ENCODE data around the gene ZNF600. TPM values are rescaled to one million over a fixed set of nuclear protein-coding genes. Genes with fewer than 3 reads are reported as not detected.

Gene ZNF600
- polyA plus RNA-seq, 1 donor (not counting 4 experiments of a cell fraction or from before 2014, with no cell fraction given): 7.6 TPM

- peaks cover 4% of the 10 kb centered on the region for H3K79me2 ChIP-seq (ENCODE audit: control insufficient read depth, insufficient read depth, low read length)
- H3K4me1 ChIP-seq (ENCODE audit: control insufficient read depth, extremely low read depth, insufficient read depth, low read length): no peaks in the 10 kb centered on the region
- no peak overlapping the region for H3K27ac ChIP-seq (ENCODE audit: control insufficient read depth, insufficient read depth, low read length)
- no peaks in the 10 kb centered on the region for H3K36me3 ChIP-seq (ENCODE audit: control insufficient read depth in 2 of 2, extremely low read depth in 1 of 2, insufficient read depth in 2 of 2, low read length in 2 of 2)
- no peaks in the 10 kb centered on the region for H3K9me1 ChIP-seq (ENCODE audit: control insufficient read depth, extremely low read depth, insufficient read depth, low read length)
- H3K9me3 ChIP-seq (ENCODE audit: control insufficient read depth, low read depth, low read length): no peaks in the 10 kb centered on the region
- FAIRE-seq (no peak), DNase-seq (ENCODE audit: low read depth, low spot score) (no peak)
- no peak overlapping the region for H3K9ac ChIP-seq (ENCODE audit: control insufficient read depth, extremely low read depth, insufficient read depth, low read length)
- TF ChIP-seq CTCF (optimal IDR thresholded peaks at IDR 0.05 in 1 of 3, IDR thresholded peaks at IDR 0.05 in 1 of 3, conservative IDR thresholded peaks at IDR 0.05 in 1 of 3; ENCODE audit: extremely low read depth in 1 of 3, insufficient read depth in 2 of 3, low read length in 3 of 3) (no peak), EZH2 (IDR thresholded peaks at IDR 0.05; ENCODE audit: low read length) (no peak)
- no peaks in the 10 kb centered on the region for H4K20me1 ChIP-seq (ENCODE audit: control insufficient read depth, extremely low read depth, insufficient read depth, low read length)
- no peaks in the 10 kb centered on the region for H3K27me3 ChIP-seq (ENCODE audit: control insufficient read depth, extremely low read depth, insufficient read depth, low read length)
- no peak overlapping the region for H3K4me2 ChIP-seq (ENCODE audit: control insufficient read depth, extremely low read depth, insufficient read depth, low read depth, low read length)
- dilution Hi-C loops (cut with MboI; ENCODE audit: extremely low pct_ligation_motif_present, low sequenced_read_pairs): no loop called here
- H2AFZ ChIP-seq (ENCODE audit: control insufficient read depth, low read length): no peak overlapping the region
- H3K4me3 ChIP-seq (ENCODE audit: control insufficient read depth in 2 of 3, extremely low read depth in 1 of 3, insufficient read depth in 2 of 3, low read depth in 1 of 3, low read length in 3 of 3): no peak overlapping the region
Observed at GRCh38 chr19:52735734-52736133, 50.9 kb downstream of the ZNF600 start.

DNA sequence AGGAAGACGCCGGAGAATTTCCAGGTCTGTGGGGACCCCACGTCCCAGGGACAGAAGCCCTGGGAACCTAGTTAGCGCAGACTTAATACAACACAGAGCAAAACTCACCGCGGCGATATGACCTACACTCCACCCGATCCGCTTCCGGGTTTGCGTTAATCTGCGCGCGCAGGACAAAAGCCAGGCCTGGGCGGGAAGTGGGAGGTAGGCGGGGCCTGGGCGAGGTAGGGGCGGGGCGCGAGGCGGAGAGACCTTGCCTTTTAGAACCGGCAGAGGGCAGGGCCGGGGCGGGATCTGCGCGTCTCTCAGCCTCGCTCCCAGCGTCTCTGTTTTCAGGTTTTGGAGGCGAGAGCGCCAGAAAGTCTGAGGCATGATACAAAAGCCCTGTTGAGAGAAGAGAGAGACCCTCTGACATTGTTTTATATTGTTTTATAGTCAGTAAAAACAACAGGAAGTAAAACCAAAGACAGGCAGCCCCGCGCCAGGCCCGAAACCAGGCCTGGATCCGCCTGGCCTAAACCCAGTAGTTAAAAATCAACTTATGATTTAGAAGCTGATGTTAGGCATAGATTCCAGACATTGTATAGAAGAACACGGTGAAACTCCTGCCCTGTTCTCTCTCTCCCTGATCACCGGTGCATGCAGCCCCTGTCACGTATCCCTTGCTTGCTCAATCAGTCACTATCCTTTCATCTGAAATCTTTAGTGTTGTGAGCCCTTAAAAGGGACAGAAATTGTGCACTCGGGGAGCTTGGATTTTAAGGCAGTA is 51.5 kb downstream of the ZNF600 start, which contains the start of gene ZNF611:
Gene ZNF611, minus strand, starts transcription at position 152 of the 769 bp plus-strand sequence. CDS start 19,150 bp downstream, outside the sequence.
- no peaks in the 10 kb centered on the region for H3K36me3 ChIP-seq (ENCODE audit: control insufficient read depth in 2 of 2, extremely low read depth in 1 of 2, insufficient read depth in 2 of 2, low read length in 2 of 2)
- no peaks in the 10 kb centered on the region for H4K20me1 ChIP-seq (ENCODE audit: control insufficient read depth, extremely low read depth, insufficient read depth, low read length)
- no peaks in the 10 kb centered on the region for H3K9me3 ChIP-seq (ENCODE audit: control insufficient read depth, low read depth, low read length)
- peak within 1 kb of the TSS; percentile 87 for H3K4me2 ChIP-seq (ENCODE audit: control insufficient read depth, extremely low read depth, insufficient read depth, low read depth, low read length)
- H3K4me3 ChIP-seq (ENCODE audit: control insufficient read depth in 2 of 3, extremely low read depth in 1 of 3, insufficient read depth in 2 of 3, low read depth in 1 of 3, low read length in 3 of 3): peak within 1 kb of the TSS; percentile 60 to 89 (median 88)
- peak within 1 kb of the TSS; percentile 95 for H2AFZ ChIP-seq (ENCODE audit: control insufficient read depth, low read length)
- H3K4me1 ChIP-seq (ENCODE audit: control insufficient read depth, extremely low read depth, insufficient read depth, low read length): no peaks in the 10 kb centered on the region
- FAIRE-seq (no peak), DNase-seq (ENCODE audit: low read depth, low spot score) (peak; percentile 82)
- no peaks in the 10 kb centered on the region for H3K27me3 ChIP-seq (ENCODE audit: control insufficient read depth, extremely low read depth, insufficient read depth, low read length)
- dilution Hi-C loops (cut with MboI; ENCODE audit: extremely low pct_ligation_motif_present, low sequenced_read_pairs): no loop called here
- H3K79me2 ChIP-seq (ENCODE audit: control insufficient read depth, insufficient read depth, low read length): peaks cover 4% of the 10 kb centered on the region
- H3K9me1 ChIP-seq (ENCODE audit: control insufficient read depth, extremely low read depth, insufficient read depth, low read length): no peaks in the 10 kb centered on the region
- peak within 1 kb of the TSS; percentile 91 for H3K27ac ChIP-seq (ENCODE audit: control insufficient read depth, insufficient read depth, low read length)
- TF ChIP-seq EZH2 (IDR thresholded peaks at IDR 0.05; ENCODE audit: low read length): no peak
- TF ChIP-seq CTCF (optimal IDR thresholded peaks at IDR 0.05 in 1 of 3, IDR thresholded peaks at IDR 0.05 in 1 of 3, conservative IDR thresholded peaks at IDR 0.05 in 1 of 3; ENCODE audit: extremely low read depth in 1 of 3, insufficient read depth in 2 of 3, low read length in 3 of 3): peak; percentile 46 to 81 (median 50)
- peak within 1 kb of the TSS; percentile 94 for H3K9ac ChIP-seq (ENCODE audit: control insufficient read depth, extremely low read depth, insufficient read depth, low read length)
